PC-3 (cell line): ENCODE measurements around the gene PI4K2A. TPM values are rescaled to one million over a fixed set of nuclear protein-coding genes. Genes with fewer than 3 reads are reported as not detected.

Experiments used
- ATAC-seq: fragments of 200-7000 bp; cut with Tn5 transposase; 2 replicates; pipeline ENCODE4 v1.9.1; 2020; ENCODE audit warnings: mild to moderate bottlenecking, moderate library complexity
- BruUV-seq: library from RNA; stranded (reverse); fragments of 400-500 nt; replicated peaks from 2 replicates; lab custom pipeline; 2021; lab: Mats Ljungman, UMichigan
- CTCF ChIA-PET: fragments of 300-600 bp; sonication (Branson Sonifier 250); formaldehyde crosslinking; loops from one replicate; lab custom pipeline; 2022; ENCODE audit warnings: antibody characterized with exemption; lab: Charles Lee
- POLR2A ChIA-PET: fragments of 300-600 bp; sonication (Branson Sonifier 250); formaldehyde crosslinking; loops from one replicate; lab custom pipeline; 2022; ENCODE audit warnings: antibody characterized with exemption; ENCODE audit not compliant: unreplicated experiment; lab: Charles Lee
- DNase-seq: peaks from one replicate; pipeline ENCODE4 v3.0.0-alpha.2; 2015
- H2AFZ ChIP-seq: fragments of 300-600 bp; sonication (generic); 2 replicates; pipeline ENCODE4 v1.6.0; 2016; ENCODE audit warnings: antibody characterized with exemption, low read length
- H3F3A ChIP-seq: fragments of 300-600 bp; sonication (generic); one replicate; pipeline ENCODE4 v1.6.0; 2017; ENCODE audit warnings: antibody characterized with exemption, low read length, control low read depth, mild to moderate bottlenecking; ENCODE audit not compliant: unreplicated experiment
- H3K27ac ChIP-seq: fragments of 300-600 bp; sonication (generic); 2 replicates; pipeline ENCODE4 v1.5.1; 2016; ENCODE audit warnings: mild to moderate bottlenecking, low read length
- H3K27me3 ChIP-seq: fragments of 300-600 bp; sonication (generic); 2 replicates; pipeline ENCODE4 v1.6.1; 2016; ENCODE audit warnings: low read length, mixed read lengths
- H3K36me3 ChIP-seq: fragments of 300-600 bp; sonication (generic); 2 replicates; pipeline ENCODE4 v1.6.1; 2016; ENCODE audit warnings: low read depth, mixed run types, low read length, mixed read lengths
- H3K4me1 ChIP-seq: fragments of 300-600 bp; sonication (generic); 2 replicates; pipeline ENCODE4 v1.5.1; 2016; ENCODE audit warnings: low read length; ENCODE audit not compliant: insufficient read depth
- H3K4me2 ChIP-seq: fragments of 300-600 bp; sonication (generic); 2 replicates; pipeline ENCODE4 v1.6.0; 2016; ENCODE audit warnings: low read length
- H3K4me3 ChIP-seq: fragments of 300-600 bp; sonication (generic); 2 replicates; pipeline ENCODE4 v1.5.1; 2016; ENCODE audit warnings: mild to moderate bottlenecking, low read length, mixed read lengths
- H3K79me2 ChIP-seq: fragments of 300-600 bp; sonication (generic); 2 replicates; pipeline ENCODE4 v1.6.1; 2017; ENCODE audit warnings: low read length, mixed read lengths
- H3K9ac ChIP-seq: fragments of 300-600 bp; sonication (generic); 2 replicates; pipeline ENCODE4 v1.6.0; 2016; ENCODE audit warnings: mild to moderate bottlenecking, low read length
- H3K9me2 ChIP-seq: fragments of 300-600 bp; sonication (generic); replicated peaks from 2 replicates; pipeline ENCODE4 v1.6.1; 2016; ENCODE audit warnings: mixed run types, low read length, mixed read lengths
- H3K9me3 ChIP-seq: fragments of 300-600 bp; sonication (generic); 2 replicates; pipeline ENCODE4 v1.6.1; 2016; ENCODE audit warnings: low read length, mixed read lengths
- H4K20me1 ChIP-seq: fragments of 300-600 bp; sonication (generic); 2 replicates; pipeline ENCODE4 v1.6.1; 2016; ENCODE audit warnings: low read length, mixed read lengths
- EZH2 ChIP-seq: fragments of 300-600 bp; sonication (generic); IDR thresholded peaks from one replicate; pipeline ENCODE4 v1.6.1; 2017; ENCODE audit warnings: antibody characterized with exemption, mild to moderate bottlenecking, low read length; ENCODE audit not compliant: unreplicated experiment
- EZH2phosphoT487 ChIP-seq: fragments of 300-600 bp; sonication (generic); IDR thresholded peaks from 2 replicates; pipeline ENCODE4 v1.6.1; 2018; ENCODE audit warnings: mild to moderate bottlenecking, antibody characterized with exemption, low read length, borderline replicate concordance
- intact Hi-C: fragments of 100-400 bp; cut with micrococcal nuclease; formaldehyde crosslinking; loops from 2 replicates; pipeline ENCODE4 v1.9.0; 2023
- total RNA-seq: library from RNA; depleted of rRNA; stranded (reverse); fragments of >200 nt; gene quantifications from 2 replicates; pipeline ENCODE4 v1.2.3, GENCODE V29; 2014
- TF ChIP-seq, protein P1 (sequence below): fragments of 300-600 bp; sonication (generic); conservative IDR thresholded peaks from 2 replicates; pipeline ENCODE4 v1.5.1; 2017; ENCODE audit warnings: antibody characterized with exemption, low read depth, mild to moderate bottlenecking, low read length

The PI4K2A gene
- total RNA-seq, 1 experiment from 2014 or later: 19.4 TPM

DNA sequence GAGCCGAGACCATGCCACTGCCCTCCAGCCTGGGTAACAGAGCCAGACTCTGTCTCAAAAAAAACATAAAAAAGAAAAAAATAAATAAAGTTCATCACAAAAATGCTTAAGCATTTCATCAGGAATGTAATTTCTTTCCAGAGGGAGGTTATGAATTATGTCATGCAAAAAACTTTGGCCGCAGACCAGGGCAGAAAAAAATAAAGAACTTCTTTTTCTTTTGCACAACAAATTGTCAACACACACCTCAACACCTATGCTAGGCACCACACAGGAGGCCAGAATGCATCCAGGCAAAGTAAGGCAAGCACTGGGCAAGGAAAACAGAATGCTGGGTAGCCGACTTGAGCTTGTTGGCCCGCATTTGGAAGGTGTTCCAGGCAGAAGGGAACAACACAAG, 47.0 kb upstream of the PI4K2A start:
- no peaks in the 10 kb centered on the region for H3K27me3 ChIP-seq
- DNase-seq: no peak
- no peaks in the 10 kb centered on the region for H4K20me1 ChIP-seq
- H3K36me3 ChIP-seq: no peaks in the 10 kb centered on the region
- H3F3A ChIP-seq: peaks cover 5% of the 10 kb centered on the region
- peaks cover 26% of the 10 kb centered on the region for H3K4me1 ChIP-seq
- no peaks in the 10 kb centered on the region for H3K79me2 ChIP-seq
- no peaks in the 10 kb centered on the region for H3K9me2 ChIP-seq
- no peak overlapping the region for H3K27ac ChIP-seq
- H3K9me3 ChIP-seq: no peaks in the 10 kb centered on the region
- CTCF ChIA-PET: no interaction called here
- H3K9ac ChIP-seq: no peak overlapping the region
- H3K4me2 ChIP-seq: no peak overlapping the region
- H2AFZ ChIP-seq: no peak overlapping the region
- ATAC-seq: no peak
- intact Hi-C loops: no loop called here
- H3K4me3 ChIP-seq: no peak overlapping the region
- TF ChIP-seq EZH2 (no peak), EZH2phosphoT487 (no peak)
- TF ChIP-seq, protein P1, sequence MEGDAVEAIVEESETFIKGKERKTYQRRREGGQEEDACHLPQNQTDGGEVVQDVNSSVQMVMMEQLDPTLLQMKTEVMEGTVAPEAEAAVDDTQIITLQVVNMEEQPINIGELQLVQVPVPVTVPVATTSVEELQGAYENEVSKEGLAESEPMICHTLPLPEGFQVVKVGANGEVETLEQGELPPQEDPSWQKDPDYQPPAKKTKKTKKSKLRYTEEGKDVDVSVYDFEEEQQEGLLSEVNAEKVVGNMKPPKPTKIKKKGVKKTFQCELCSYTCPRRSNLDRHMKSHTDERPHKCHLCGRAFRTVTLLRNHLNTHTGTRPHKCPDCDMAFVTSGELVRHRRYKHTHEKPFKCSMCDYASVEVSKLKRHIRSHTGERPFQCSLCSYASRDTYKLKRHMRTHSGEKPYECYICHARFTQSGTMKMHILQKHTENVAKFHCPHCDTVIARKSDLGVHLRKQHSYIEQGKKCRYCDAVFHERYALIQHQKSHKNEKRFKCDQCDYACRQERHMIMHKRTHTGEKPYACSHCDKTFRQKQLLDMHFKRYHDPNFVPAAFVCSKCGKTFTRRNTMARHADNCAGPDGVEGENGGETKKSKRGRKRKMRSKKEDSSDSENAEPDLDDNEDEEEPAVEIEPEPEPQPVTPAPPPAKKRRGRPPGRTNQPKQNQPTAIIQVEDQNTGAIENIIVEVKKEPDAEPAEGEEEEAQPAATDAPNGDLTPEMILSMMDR: no peak
- POLR2A ChIA-PET: no interaction called here
- BruUV-seq: no TSS peak

GRCh38 chr10:97596101-97597082, 44.1 kb upstream of the PI4K2A start:
- peak overlapping the region; percentile 21 for H2AFZ ChIP-seq
- ChIA-PET POLR2A (interaction anchor here (0.7 kb wide), 1 partner anchor 90 kb away, joined by 36 read pairs; the partner anchor contains the start of gene AVPI1), CTCF (no interaction called here)
- no peaks in the 10 kb centered on the region for H3K79me2 ChIP-seq
- H3K9me3 ChIP-seq: no peaks in the 10 kb centered on the region
- intact Hi-C loops: no loop called here
- peaks cover 5% of the 10 kb centered on the region for H3F3A ChIP-seq
- peak; percentile 69 for DNase-seq
- H3K27me3 ChIP-seq: no peaks in the 10 kb centered on the region
- TF ChIP-seq EZH2 (no peak), EZH2phosphoT487 (no peak)
- no peaks in the 10 kb centered on the region for H4K20me1 ChIP-seq
- no peaks in the 10 kb centered on the region for H3K36me3 ChIP-seq
- peaks cover 26% of the 10 kb centered on the region for H3K4me1 ChIP-seq
- no peak overlapping the region for H3K9ac ChIP-seq
- H3K9me2 ChIP-seq: no peaks in the 10 kb centered on the region
- peak overlapping the region; percentile 67 for H3K27ac ChIP-seq
- H3K4me2 ChIP-seq: peak overlapping the region; percentile 65
- H3K4me3 ChIP-seq: no peak overlapping the region
- peak; percentile 84 for ATAC-seq
- no TSS peak for BruUV-seq

- ATAC-seq (no peak), DNase-seq (no peak)
- no peak overlapping the region for H2AFZ ChIP-seq
- no peaks in the 10 kb centered on the region for H3K79me2 ChIP-seq
- H3K4me3 ChIP-seq: no peak overlapping the region
- no peaks in the 10 kb centered on the region for H4K20me1 ChIP-seq
- H3K27ac ChIP-seq: no peak overlapping the region
- TF ChIP-seq EZH2: no peak
- TF ChIP-seq, protein P1: no peak
- no peak for TF ChIP-seq EZH2phosphoT487
- CTCF ChIA-PET: no interaction called here
- H3K9me2 ChIP-seq: no peaks in the 10 kb centered on the region
- H3F3A ChIP-seq: peaks cover 5% of the 10 kb centered on the region
- H3K9me3 ChIP-seq: no peaks in the 10 kb centered on the region
- BruUV-seq: no TSS peak
- no peak overlapping the region for H3K9ac ChIP-seq
- no peaks in the 10 kb centered on the region for H3K36me3 ChIP-seq
- POLR2A ChIA-PET: interaction anchor here (0.6 kb wide), 1 partner anchor 9 kb away, joined by 4 read pairs; no protein-coding TSS in a partner anchor
- peaks cover 26% of the 10 kb centered on the region for H3K4me1 ChIP-seq
- intact Hi-C loops: no loop called here
- no peaks in the 10 kb centered on the region for H3K27me3 ChIP-seq
- H3K4me2 ChIP-seq: no peak overlapping the region
Observed at GRCh38 chr10:97597778-97598177, 42.7 kb upstream of the PI4K2A start.
